ENCODE data around the gene SLC34A2. TPM values are rescaled to one million over a fixed set of nuclear protein-coding genes. Genes with fewer than 3 reads are reported as not detected.
"Not testable (repeated sequence)": the region's sequence is repeated elsewhere in the genome, so short reads cannot be mapped to it uniquely, and the experiment has no call there.

Gene SLC34A2, protein sequence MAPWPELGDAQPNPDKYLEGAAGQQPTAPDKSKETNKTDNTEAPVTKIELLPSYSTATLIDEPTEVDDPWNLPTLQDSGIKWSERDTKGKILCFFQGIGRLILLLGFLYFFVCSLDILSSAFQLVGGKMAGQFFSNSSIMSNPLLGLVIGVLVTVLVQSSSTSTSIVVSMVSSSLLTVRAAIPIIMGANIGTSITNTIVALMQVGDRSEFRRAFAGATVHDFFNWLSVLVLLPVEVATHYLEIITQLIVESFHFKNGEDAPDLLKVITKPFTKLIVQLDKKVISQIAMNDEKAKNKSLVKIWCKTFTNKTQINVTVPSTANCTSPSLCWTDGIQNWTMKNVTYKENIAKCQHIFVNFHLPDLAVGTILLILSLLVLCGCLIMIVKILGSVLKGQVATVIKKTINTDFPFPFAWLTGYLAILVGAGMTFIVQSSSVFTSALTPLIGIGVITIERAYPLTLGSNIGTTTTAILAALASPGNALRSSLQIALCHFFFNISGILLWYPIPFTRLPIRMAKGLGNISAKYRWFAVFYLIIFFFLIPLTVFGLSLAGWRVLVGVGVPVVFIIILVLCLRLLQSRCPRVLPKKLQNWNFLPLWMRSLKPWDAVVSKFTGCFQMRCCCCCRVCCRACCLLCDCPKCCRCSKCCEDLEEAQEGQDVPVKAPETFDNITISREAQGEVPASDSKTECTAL
- not detected for total RNA-seq
- polyA plus RNA-seq = not detected

DNA sequence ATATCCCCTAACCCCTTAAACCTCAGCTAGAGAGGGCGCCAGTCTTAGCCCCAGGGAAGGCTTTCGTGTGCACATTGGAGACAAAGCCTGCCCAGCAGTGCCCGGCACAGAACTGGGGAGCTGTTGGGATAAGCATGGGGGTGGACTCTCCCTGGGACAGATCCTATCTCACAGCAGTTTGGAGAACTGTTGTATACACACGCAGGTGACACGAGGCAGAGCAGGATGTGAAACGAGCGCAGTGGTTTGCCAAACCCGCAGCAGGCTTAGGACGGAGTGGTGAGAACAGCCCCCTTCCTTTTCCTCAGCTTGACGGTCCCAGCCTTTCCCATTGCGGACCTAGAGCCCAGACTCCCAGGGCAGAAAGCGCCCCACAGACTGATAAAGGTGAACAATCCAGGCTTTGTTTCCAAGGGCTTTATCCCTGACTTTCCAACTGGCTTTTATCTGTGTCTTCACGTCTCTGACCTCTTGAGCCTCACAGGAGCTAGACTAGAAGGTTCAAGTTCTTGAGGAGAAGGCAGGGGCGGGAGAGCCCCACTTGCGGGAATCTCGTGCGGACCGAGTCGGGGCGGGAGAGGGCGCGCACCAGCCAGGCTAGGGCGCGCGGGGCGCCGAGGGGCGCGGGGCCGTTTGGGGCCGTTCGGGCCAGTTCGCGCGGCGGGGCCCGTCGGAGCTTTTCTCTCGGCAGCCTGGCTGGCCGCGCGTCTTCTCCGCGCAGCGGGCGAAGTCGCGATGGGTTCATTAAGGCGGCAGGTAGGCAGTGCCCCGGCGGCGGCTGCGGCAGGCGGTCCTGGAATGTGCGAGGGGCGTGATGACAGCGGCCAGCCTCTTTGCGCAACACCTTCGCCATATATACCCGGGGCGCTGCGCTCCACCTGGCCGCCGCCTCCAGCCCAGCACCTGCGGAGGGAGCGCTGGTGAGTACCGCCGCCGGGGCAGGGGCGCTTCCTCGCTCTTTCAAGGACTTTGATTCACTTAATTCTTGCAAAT lies at the start of gene SLC34A2:
Gene SLC34A2 (plus strand): TSS at position 881 of the 993 bp plus-strand sequence. CDS start 6,650 bp downstream, outside the sequence.
- H3K27ac Mint-ChIP-seq = peak within 1 kb of the TSS in 1 of 8 donors; percentile 33
- Histone ChIP-seq H3K36me3 (ENCODE audit: insufficient read depth, low read length) (no peaks in the 10 kb centered on the region), H3K27me3 (ENCODE audit: insufficient read depth, low read length, poor library complexity, severe bottlenecking) (peaks cover 22% of the 10 kb centered on the region), H3K4me3 (ENCODE audit: low read length) (no peak within 1 kb of the TSS), H3K27ac (ENCODE audit: low read depth, low read length) (no peak within 1 kb of the TSS), H3K9me3 (ENCODE audit: low read length) (no peaks in the 10 kb centered on the region), H3K4me1 (ENCODE audit: insufficient read depth, low read length) (no peaks in the 10 kb centered on the region)
- ChIA-PET CTCF (no interaction called here), POLR2A (no interaction called here)
- no peak for DNase-seq
- no peaks in the 10 kb centered on the region for H3K9me3 Mint-ChIP-seq
- no peaks in the 10 kb centered on the region for H3K36me3 Mint-ChIP-seq
- H3K27me3 Mint-ChIP-seq = peaks cover 24 to 43% of the 10 kb centered on the region in 2 donors
- peaks cover 9 to 12% (median 10%) of the 10 kb centered on the region in 3 donors for H3K4me1 Mint-ChIP-seq
- H3K4me3 Mint-ChIP-seq = peak within 1 kb of the TSS in 5 of 7 donors; percentile 29 to 73 (median 36)

DNA sequence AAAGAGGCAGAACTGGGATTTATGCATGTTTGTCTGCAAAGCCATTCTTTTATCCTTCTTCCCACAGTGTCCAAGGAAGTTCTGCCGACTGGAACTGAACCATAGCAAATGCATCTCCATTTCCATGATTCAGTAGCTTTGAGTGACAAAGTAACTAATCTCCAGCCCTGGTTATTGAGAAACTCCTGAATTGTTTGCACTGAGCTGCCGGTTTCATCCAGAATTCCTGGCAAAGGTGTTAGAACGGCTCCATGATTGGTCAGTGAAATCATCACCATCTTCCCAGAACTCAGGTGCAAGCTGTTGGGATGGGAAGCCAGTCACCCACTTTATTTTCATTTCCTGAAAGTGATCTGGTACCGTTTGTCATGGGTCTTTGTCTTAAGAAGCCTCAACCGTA lies 47.0 kb upstream of the SLC34A2 start:
- H3K4me3 Mint-ChIP-seq = no peak overlapping the region
- no peaks in the 10 kb centered on the region for H3K27me3 ChIP-seq (ENCODE audit: insufficient read depth, low read length, poor library complexity, severe bottlenecking)
- no peaks in the 10 kb centered on the region for H3K9me3 ChIP-seq (ENCODE audit: low read length)
- H3K27me3 Mint-ChIP-seq = peaks cover 0 to 4% of the 10 kb centered on the region in 2 donors
- H3K36me3 ChIP-seq (ENCODE audit: insufficient read depth, low read length) = no peaks in the 10 kb centered on the region
- H3K36me3 Mint-ChIP-seq = no peaks in the 10 kb centered on the region
- CTCF ChIA-PET = no interaction called here
- H3K27ac ChIP-seq (ENCODE audit: low read depth, low read length) = no peak overlapping the region
- no peak overlapping the region for H3K4me3 ChIP-seq (ENCODE audit: low read length)
- no peak overlapping the region for H3K27ac Mint-ChIP-seq
- no peaks in the 10 kb centered on the region for H3K4me1 Mint-ChIP-seq
- POLR2A ChIA-PET = no interaction called here
- DNase-seq = no peak
- no peaks in the 10 kb centered on the region for H3K9me3 Mint-ChIP-seq
- H3K4me1 ChIP-seq (ENCODE audit: insufficient read depth, low read length) = no peaks in the 10 kb centered on the region

DNA sequence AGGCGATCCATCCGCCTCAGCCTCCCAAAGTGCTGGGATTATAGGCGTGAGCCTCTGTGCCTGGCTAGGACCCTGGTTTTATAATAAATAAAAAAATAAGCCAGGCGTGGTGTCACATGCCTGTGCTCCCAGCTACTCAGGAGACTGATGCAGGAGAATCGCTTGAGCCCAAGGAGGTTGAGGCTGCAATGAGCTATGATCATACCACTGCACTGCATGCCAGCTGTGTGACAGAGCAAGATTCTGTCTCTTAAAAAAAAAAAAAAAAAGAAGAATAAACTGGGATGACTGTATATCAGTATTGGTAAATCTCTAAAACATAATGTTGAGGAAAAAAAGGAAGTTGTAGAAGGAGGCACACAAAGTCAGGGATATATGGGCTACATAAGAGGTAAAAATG lies 45.7 kb upstream of the SLC34A2 start:
- Mint-ChIP-seq H3K36me3 (no peaks in the 10 kb centered on the region), H3K4me1 (no peaks in the 10 kb centered on the region), H3K27me3 (peaks cover 0 to 1% of the 10 kb centered on the region in 2 donors), H3K27ac (peak overlapping the region in 1 of 8 donors; percentile 47), H3K4me3 (no peak overlapping the region), H3K9me3 (no peaks in the 10 kb centered on the region)
- DNase-seq = no peak
- Histone ChIP-seq H3K9me3 (ENCODE audit: low read length) (no peaks in the 10 kb centered on the region), H3K27ac (ENCODE audit: low read depth, low read length) (no peak overlapping the region), H3K27me3 (ENCODE audit: insufficient read depth, low read length, poor library complexity, severe bottlenecking) (no peaks in the 10 kb centered on the region), H3K36me3 (ENCODE audit: insufficient read depth, low read length) (no peaks in the 10 kb centered on the region), H3K4me1 (ENCODE audit: insufficient read depth, low read length) (no peaks in the 10 kb centered on the region), H3K4me3 (ENCODE audit: low read length) (no peak overlapping the region)
- CTCF ChIA-PET = no interaction called here
- POLR2A ChIA-PET = no interaction called here

DNA sequence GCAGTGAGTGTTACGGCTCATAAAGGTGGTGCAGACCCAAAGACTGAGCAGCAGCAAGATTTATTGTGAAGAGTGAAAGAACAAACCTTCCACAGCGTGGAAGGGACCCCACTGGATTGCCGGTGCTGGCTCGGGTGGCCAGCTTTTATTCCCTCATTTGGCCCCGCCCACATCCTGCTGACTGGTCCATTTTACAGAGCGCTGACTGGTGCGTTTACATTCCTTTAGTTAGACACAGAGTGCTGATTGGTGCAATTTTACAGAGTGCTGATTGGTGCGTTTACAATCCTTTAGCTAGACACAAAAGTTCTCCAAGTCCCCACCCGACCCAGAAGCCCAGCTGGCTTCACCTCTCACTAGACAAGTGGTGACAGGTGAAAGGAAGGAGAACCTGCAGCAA lies 42.0 kb upstream of the SLC34A2 start:
- H3K4me1 Mint-ChIP-seq; H3K36me3 ChIP-seq (ENCODE audit: insufficient read depth, low read length); H3K4me3 Mint-ChIP-seq; H3K36me3 Mint-ChIP-seq; H3K27ac Mint-ChIP-seq; H3K4me1 ChIP-seq (ENCODE audit: insufficient read depth, low read length); H3K4me3 ChIP-seq (ENCODE audit: low read length); H3K9me3 Mint-ChIP-seq; H3K27me3 Mint-ChIP-seq; DNase-seq; CTCF ChIA-PET; POLR2A ChIA-PET; H3K27me3 ChIP-seq (ENCODE audit: insufficient read depth, low read length, poor library complexity, severe bottlenecking); H3K9me3 ChIP-seq (ENCODE audit: low read length); H3K27ac ChIP-seq (ENCODE audit: low read depth, low read length): not testable (repeated sequence)

DNA sequence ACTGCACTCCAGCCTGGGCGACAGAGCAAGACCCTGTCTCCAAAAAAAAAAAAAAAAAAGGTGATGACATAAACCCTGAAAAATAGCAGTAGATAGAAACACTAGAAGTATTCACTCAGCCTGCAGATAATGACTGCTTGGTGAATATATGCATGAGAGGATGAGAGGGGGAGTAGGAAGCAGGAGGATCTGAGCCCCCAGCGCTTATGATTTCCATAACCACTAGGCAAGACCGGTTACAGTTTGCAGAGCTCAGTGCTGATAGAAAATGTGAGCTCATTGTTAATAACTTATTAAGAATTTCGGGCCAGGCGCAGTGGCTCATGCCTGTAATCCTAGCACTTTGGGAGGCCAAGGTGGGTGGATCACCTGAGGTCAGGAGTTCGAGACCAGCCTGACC lies 40.8 kb upstream of the SLC34A2 start:
- H3K4me3 ChIP-seq (ENCODE audit: low read length) = no peak overlapping the region
- H3K36me3 Mint-ChIP-seq = no peaks in the 10 kb centered on the region
- DNase-seq = no peak
- H3K4me1 Mint-ChIP-seq = no peaks in the 10 kb centered on the region
- POLR2A ChIA-PET = no interaction called here
- H3K27me3 ChIP-seq (ENCODE audit: insufficient read depth, low read length, poor library complexity, severe bottlenecking) = no peaks in the 10 kb centered on the region
- no peak overlapping the region for H3K4me3 Mint-ChIP-seq
- H3K9me3 ChIP-seq (ENCODE audit: low read length) = no peaks in the 10 kb centered on the region
- no peaks in the 10 kb centered on the region for H3K4me1 ChIP-seq (ENCODE audit: insufficient read depth, low read length)
- no peaks in the 10 kb centered on the region for H3K27me3 Mint-ChIP-seq
- H3K9me3 Mint-ChIP-seq = no peaks in the 10 kb centered on the region
- H3K36me3 ChIP-seq (ENCODE audit: insufficient read depth, low read length) = no peaks in the 10 kb centered on the region
- CTCF ChIA-PET = no interaction called here
- H3K27ac ChIP-seq (ENCODE audit: low read depth, low read length) = no peak overlapping the region
- H3K27ac Mint-ChIP-seq = no peak overlapping the region

DNA sequence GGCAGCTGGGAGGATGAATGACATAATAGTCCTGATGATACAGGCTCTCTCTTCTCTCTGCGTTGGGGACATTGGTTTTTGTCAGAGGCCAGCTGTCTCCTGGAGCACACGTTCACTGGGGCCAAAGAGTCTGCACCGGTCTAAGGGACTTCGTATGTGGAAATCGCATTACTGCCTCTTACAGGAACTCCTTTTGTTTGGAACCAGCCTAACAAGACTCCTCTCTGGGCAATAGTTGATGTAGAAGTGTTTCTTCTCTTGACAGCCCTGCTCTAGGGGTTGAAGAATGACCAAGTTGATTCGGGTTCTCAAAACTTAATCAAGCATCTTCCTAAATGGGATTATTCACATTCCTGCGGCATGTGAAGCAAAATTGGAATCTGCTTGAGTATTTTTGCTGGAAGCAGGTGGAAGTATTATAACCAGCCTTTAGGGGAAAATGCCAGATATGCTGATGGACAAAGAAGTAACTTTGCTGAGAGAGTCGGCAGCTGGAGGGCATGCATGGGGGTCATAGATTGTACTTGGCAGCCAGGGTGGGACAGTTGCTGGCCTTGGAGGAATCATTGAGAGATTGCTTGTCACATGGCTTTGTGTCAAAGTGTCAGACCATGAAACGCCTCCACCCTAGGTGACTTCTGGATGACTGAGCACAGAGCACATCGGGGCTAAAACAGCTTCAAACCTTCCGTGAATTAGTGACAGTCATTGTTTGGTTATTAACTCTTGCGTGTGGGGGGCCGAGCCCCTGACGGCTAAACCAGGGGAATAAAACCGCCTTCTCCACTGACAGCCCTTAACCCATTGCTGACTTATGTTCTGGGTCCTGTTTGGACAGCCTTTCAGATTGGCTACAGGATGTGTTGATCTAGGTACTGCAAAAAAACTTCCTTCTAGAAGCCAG lies 34.4 kb upstream of the SLC34A2 start:
- Histone ChIP-seq H3K4me3 (ENCODE audit: low read length) (no peak overlapping the region), H3K9me3 (ENCODE audit: low read length) (no peaks in the 10 kb centered on the region), H3K27me3 (ENCODE audit: insufficient read depth, low read length, poor library complexity, severe bottlenecking) (no peaks in the 10 kb centered on the region), H3K4me1 (ENCODE audit: insufficient read depth, low read length) (no peaks in the 10 kb centered on the region), H3K36me3 (ENCODE audit: insufficient read depth, low read length) (no peaks in the 10 kb centered on the region), H3K27ac (ENCODE audit: low read depth, low read length) (no peak overlapping the region)
- peaks cover 2 to 16% of the 10 kb centered on the region in 2 donors for H3K27me3 Mint-ChIP-seq
- H3K9me3 Mint-ChIP-seq = no peaks in the 10 kb centered on the region
- ChIA-PET POLR2A (no interaction called here), CTCF (no interaction called here)
- H3K4me3 Mint-ChIP-seq = peak overlapping the region in 1 of 7 donors; percentile 28
- no peak for DNase-seq
- H3K36me3 Mint-ChIP-seq = no peaks in the 10 kb centered on the region
- peaks cover 0 to 5% (median 4%) of the 10 kb centered on the region in 3 donors for H3K4me1 Mint-ChIP-seq
- peak overlapping the region in 1 of 8 donors; percentile 11 for H3K27ac Mint-ChIP-seq

DNA sequence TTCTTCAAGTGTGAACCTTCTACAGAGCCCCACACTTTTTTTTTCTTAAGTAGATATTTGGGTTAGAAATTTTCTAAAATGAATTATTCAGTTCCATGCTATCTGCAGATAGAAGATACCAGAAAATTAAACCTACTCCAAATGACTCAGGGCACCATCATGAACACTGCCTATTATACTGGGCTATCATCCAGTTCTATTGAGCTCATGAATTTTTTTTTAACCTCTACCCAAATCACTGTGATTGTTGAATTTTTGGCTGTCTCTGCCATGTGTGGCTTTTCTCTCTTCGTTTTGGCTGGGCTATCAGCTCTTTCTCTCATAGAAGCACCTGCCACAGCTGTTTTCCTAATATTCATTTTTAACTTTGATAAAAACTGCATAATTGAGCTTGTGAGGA lies 31.0 kb upstream of the SLC34A2 start:
- no peaks in the 10 kb centered on the region for H3K9me3 ChIP-seq (ENCODE audit: low read length)
- Mint-ChIP-seq H3K27ac (no peak overlapping the region), H3K9me3 (no peaks in the 10 kb centered on the region), H3K36me3 (no peaks in the 10 kb centered on the region), H3K4me1 (peaks cover 0 to 5% (median 4%) of the 10 kb centered on the region in 3 donors), H3K27me3 (peaks cover 3 to 18% of the 10 kb centered on the region in 2 donors), H3K4me3 (no peak overlapping the region)
- H3K27me3 ChIP-seq (ENCODE audit: insufficient read depth, low read length, poor library complexity, severe bottlenecking) = no peaks in the 10 kb centered on the region
- no peak overlapping the region for H3K27ac ChIP-seq (ENCODE audit: low read depth, low read length)
- POLR2A ChIA-PET = no interaction called here
- DNase-seq = no peak
- CTCF ChIA-PET = no interaction called here
- H3K4me1 ChIP-seq (ENCODE audit: insufficient read depth, low read length) = no peaks in the 10 kb centered on the region
- H3K36me3 ChIP-seq (ENCODE audit: insufficient read depth, low read length) = no peaks in the 10 kb centered on the region
- no peak overlapping the region for H3K4me3 ChIP-seq (ENCODE audit: low read length)

Measured in CD8-positive, alpha-beta memory T cell (primary cell).